Activated effector memory CD4-positive, alpha-beta T cell treated with Interleukin-2 at 50 U/mL for 16 hours (primary cell): ENCODE data around the gene COMMD10.

Experiments
- DNase-seq: peaks from one replicate; pipeline ENCODE4 v3.0.0-alpha.2; 2020

COMMD10 gene

DNA sequence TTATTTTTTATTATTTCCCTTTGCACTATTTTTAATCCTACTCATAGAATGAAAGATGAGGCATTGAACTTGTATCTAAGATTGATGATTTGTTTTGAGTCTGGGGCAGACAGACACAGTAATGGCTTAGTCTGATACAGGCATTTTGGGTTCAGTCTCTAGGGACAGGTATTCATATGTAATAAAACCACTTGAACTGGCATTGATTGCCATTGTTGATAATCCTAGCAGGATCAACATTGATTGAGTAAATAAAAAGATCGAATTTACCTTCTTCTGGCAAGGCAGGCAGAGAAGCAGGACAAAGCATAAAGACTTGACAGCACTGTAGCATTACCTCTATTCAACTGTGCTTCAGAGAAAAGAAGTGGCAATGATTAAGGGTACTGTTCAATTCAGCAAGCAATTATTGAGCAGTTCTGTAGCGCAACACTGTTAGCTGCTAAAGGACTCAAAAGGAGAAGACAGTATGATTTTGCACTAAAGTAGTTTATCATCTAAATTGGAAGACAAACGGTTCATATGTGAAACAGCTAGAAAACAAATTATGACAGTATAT lies 144.4 kb downstream of the COMMD10 start:
- no peak for DNase-seq

DNA sequence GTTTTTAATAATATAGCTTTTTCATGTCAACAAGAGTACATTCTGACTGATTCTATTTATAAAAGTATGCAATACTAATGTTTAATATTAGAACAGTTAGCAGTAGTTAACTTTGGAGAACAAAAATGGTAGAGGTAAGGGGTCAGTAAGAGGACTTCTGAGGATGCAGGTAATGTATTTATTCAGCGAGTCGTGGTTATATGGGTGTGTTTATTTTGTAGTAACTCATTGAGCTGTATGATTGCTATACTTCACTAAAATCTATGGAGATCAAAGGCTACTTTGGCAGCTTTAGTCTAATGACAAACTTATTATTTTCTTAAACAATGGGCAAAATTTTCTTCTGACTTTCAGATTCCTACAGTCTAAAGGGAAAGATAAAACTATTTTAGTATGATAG lies 146.5 kb downstream of the COMMD10 start:
- no peak for DNase-seq

DNA sequence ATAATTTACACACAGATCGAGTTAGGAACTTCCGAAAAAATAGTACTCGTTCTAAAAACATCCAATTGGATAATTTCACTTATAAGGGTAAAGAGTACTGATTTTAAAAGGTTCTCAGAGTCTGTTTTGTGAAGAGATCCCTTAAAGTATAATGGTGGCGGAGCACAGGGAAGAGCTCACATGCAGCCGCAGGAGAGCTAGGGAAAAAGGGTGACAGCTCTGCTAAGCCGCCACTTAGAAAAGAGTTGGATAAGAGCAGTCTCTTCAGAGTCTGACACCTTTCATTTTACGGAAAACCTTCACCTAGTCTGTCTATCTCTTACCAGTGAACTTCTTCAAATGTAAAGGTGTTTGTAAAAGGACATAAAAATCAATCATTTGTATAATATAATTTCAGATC lies 149.9 kb downstream of the COMMD10 start:
- no peak for DNase-seq

DNA sequence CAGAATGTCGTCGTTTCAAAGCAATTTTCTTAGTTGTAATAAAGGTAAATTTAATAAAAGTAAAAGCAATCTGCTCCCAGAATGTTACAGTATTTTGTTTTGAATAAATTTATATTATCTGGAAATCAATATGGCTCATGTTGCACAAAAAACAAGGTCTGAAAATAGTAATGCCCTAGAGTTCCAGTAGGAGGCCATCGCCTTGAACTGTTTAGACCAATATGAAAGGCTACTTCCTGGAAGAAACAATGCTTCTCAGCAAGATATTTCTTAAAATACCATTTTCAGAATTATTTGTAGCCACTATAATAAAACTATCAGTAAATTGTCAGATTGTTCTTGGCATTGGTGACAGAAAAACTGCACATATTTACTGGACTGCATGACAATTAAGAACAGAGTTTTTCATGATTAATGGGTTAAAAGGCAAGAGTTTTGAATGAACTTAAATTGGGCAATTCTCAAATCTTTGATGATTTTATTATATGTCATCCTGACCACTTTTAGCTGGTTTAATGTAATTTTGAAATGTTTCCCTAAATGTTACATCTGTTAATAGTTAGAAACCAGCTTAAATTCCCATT lies 153.2 kb downstream of the COMMD10 start:
- no peak for DNase-seq

DNA sequence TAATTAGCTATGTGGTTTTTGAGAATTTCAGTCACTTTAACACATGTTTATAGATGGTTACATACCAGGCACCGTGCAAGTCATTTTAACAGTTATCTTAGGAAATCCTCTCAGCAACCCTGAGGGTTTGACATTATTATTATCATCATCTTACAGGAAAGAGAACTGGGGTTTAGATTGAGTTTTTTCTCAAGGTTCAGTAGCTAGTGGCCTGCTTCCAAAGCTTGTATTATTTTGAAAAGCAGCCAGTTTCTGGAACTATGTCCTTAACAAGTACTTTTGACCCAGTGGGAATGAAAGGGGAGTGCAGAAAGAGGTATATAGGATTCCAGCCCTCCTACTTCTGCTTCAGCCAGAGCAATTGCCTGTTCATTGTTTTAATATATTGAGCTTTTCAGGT lies 157.5 kb downstream of the COMMD10 start:
- DNase-seq: no peak

DNA sequence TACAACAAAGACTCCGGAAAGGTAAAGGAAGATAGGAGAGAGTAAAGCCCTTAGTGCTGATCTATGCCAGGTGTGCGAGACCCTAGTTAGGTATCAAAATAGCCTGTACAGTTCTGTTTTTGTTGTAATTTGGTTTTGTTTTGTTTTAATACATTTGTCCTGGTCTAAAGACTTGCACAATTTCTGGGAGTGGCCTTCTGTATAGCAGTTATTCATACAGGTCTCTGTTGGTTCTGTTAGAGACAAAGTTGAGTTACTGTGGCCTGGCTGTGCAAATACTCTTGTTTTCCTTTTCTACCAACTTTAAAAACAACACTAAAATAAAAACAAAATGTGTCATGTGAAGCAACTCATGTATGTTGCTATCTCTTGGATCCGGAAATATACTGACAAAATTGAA lies 163.6 kb downstream of the COMMD10 start:
- DNase-seq: no peak

DNA sequence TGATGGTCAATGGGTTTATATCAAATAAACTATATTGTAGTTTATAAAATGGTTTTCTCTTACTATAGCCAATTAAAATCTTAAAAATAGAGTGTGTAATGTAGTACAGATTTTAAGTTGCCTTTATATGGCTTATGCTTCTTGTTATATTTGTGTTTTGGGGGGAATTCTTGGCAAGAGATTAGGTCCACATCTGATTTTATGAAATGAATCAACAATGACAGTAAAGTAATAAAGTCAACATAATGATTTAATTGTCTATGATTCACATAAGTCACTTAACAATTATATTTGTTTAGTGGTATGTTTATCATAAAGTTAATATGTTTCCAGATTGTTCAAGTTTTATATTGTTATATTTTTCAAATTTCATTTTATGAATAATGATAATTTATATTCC lies 164.8 kb downstream of the COMMD10 start:
- no peak for DNase-seq

DNA sequence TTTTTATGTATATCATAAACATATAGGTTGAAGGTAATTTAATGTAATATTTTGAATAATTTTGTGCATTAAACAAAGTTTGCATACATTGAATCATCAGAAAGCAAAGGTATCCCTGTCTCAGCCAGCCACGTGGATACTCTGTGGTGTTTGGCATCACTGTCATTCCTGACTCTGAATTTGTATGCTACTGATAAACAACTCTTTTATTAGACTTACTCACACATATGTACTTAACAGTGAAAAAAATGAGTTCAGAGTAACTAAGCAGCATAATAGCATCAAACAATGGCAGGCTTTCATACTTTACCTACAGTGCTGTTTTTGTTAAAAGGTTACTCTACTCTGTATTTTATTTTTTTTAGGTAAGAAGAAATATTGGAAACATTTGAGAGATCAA lies 171.9 kb downstream of the COMMD10 start:
- no peak for DNase-seq

DNA sequence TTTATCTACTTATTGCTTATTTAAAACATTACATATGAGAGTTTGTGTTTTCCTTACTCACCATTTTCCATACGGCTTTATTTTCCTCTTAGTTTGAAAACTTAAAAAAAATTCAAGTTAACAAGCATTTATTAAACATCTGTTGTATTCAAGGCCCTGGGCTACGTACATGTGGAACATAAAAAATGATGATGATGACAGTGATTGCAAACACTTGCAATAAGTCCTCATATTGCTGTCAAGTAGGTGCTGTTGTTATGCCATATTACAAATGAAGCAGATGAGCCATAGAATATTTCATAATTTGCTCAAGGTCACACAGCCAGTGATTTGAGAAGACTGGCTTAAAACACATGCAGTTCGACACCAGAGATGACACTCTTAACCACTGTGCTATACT lies 180.6 kb downstream of the COMMD10 start:
- no peak for DNase-seq

DNA sequence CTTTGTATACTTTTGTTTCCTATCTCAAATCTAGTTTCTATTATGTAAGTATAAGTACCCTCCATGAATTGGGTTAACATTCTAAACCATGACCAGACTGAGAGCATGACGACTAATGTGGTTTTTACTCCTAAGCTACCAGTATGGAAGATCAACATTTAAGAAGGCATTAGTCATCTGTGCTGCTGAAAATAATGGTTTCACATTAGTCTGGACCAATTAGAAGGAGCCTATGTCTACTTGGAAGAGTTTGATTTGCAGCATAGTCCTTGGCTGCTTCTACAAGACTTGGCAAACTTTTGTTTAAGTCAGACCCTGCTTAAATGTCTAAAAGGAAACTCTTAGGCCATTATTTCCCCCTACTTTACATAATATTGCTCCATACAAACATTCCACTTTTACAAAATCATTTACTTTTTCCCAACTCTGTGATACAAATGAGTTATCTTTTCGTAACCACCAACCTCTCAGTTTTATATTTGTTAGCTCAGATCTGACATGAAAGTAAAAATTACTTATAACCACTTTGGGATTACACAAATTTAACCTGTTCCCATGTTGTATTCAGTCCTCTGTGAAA lies 186.7 kb downstream of the COMMD10 start:
- no peak for DNase-seq

DNA sequence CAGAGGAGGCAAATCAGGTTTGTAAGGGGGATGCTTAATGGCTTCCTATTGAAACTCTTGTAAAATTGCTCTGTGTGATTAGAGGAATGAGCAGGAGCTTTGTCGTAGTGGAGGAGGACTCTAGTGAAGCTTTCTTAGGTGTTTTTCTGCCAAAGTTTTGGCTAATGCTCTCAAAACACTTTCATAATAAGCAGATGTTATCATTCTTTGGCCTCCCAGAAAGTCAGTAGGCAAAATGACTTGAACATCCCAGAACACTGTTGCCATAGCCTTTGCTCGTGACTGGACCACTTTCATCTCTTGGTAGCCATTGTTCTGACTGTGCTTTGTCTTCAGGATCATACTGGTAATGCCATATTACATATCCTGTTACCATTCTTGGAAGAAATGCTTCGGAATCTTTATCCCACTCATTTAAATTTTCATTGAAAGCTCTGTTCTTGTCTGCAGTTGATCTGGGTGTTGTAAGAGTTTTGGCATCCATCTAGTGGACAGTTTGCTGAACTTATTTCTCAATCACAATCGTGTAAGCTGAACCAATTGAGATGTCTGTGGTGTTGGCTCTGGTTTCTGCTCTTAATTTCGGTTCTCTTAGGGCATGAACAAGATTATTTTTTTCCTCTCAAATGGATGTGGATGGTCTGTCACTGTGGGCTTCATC lies 187.6 kb downstream of the COMMD10 start:
- no peak for DNase-seq

DNA sequence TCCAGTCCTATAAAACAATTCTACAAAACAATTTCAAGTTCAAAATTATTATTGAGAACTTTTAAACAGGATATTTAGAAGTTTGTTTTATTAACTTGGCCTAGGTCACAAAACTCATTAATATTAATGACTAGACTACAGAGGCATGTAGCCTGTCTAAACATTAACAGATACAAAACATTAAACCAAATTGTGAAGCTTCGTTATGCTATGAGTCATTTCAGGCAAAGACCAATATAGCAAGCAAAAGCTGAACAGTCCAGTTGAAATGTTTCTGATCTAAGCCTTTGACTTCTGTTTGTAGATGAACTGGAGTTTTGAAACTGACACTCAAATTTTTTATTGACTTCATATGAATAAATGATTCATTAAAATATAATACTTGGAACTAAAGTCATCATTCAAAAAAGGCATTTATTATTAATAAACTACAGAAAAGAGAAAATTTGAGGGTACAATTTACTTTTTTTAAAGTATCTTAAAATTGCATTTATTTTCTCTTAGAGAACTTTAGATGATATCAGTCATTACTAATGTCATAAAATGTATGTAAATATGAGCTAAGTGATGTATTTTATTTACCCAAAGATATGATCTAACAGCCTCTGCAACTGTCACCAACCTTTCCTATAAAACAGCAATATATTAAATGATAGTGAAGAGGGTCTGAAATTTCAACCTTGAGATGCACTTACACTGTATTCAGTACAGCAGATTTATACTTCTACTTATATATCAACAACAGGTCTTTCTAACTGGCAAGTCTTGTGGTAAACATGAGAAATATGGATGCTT lies 188.8 kb downstream of the COMMD10 start:
- no peak for DNase-seq

DNA sequence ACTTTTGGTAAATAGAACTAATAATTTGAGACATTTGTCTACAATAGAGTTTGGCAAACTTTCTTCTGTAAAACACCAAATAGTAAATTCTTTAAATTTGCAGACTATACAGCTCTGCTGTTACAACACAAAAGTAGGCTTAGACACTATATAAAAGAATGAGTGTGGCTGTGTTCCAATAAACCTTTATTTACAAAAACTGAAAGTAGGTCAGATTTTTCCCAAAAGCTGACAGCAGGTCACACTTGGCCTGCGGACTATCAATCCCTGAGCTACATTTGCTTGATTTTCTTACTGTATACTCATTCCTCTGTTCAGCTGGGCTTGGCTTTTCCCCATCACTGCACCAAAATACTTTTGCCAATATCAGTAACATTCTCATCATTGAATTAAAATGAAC lies 189.4 kb downstream of the COMMD10 start:
- no peak for DNase-seq

DNA sequence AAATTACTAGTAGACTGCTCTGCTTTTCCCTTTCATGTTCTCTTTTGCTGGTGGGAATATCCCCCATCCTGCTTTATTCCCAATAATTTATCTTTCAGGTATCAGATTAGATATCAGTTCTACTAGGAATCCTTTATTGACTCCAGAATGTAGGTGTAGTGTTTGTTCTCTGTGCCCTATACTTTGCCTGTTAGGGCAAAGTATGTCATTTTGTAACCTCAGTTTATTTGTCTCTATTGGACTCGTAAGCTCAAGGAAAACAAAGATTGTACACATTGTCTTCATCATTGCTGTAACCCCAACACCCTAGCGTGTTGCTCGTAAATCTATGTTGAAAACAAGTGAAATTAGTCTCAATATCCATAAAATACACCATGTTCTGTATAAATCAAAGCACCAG lies 190.5 kb downstream of the COMMD10 start:
- DNase-seq: no peak

DNA sequence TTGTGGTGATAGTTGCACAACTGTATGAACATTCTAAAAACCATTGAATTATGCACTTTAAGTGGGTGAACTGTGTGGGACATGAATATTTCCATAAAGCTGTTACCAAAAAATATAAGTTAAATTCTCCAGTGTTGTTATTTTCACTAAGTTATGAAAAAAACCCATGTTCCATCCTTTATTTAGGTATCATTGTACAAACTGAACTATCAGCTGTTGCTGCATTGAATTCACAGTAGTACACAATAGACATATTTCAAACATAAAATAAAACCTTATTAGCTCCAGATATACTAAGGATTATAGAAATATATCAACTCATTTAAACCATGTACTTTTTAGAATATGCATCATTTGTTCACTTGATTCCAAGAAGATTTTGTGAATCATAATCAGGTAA lies 192.1 kb downstream of the COMMD10 start:
- no peak for DNase-seq

DNA sequence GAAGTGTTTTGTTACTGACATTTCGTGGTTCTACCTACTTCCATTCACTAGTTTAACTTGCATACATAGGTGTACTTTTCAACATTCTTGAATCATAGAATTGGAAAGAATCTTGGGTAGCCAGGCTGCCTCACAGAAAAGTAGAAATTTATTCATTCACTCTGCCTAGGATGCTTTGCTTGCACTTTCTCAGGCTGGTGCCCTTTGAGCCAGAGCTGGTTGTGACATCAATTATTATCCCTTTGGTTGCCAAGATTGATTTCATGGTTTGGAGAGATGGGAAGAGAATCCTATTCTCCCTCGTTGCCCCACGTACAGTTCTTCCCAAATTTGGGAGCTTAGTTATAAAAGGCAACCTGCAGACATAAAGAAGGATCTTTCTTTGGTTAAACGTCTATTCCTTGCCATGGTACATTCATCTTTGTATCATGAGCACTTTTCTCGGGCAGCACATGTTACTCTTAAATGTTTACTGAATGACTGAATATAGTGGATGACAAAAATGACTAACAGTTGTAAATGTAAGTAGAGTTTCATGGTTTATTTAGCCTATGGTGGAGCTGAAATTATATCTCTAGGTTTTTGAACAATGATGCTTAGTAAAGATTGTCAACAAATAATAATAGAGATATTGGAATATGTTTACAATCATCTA lies 195.5 kb downstream of the COMMD10 start:
- no peak for DNase-seq

DNA sequence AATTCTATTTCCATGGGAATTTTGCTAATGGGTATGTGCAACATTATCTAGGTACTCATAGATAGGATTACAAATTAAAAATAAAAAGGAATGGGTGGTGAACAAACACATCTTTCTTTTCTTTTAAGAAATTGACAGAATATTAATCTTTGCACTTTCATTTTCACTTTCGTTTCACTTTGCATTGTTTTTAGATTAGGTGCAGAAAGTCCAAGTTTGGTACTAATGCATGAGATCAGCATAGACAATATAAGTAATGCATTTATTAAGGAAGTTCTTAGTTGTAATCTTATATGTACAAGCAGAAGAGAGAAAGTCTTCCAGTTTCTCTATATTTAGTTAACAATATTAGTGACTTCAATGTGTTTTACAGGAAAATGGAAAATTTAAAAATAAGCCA lies 196.5 kb downstream of the COMMD10 start:
- DNase-seq: no peak

DNA sequence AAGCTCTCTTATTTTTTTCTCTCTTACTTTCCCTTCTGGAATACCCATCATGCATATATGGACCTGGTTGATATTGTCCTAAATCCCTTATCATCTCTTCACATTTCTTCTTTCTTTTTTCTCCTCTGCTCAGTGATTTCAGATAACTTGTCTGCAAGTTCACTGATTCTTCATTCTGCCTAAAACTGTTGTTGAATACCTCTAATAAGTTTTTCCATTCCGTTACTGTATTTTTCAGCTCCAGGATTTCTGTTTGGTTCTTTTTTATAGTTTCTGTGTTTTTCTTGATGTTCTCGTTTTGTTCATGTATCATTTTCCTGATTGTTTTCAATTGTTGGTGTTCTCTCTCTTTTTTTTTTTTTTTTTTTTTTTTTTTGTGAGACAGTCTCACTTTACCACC lies 203.7 kb downstream of the COMMD10 start:
- no peak for DNase-seq

DNA sequence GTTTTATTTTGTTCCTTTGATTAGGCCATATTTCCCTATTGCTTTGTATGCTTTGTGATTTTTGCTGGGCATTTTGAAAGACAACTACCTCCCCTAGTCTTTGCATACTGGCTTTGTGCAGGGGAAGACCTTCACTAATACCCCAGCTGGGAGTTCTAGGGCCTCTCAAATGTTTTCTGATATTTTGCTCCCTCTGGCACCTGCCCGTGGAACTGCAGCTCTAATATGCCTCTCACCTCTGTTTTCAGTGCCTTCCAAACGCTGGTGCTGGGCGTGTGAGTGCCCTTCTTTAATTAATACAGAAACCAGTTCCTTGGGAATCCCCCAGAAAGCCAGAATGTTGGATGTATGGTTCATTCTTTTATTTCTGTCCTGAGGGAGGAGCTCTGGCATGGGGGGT lies 204.5 kb downstream of the COMMD10 start:
- no peak for DNase-seq

DNA sequence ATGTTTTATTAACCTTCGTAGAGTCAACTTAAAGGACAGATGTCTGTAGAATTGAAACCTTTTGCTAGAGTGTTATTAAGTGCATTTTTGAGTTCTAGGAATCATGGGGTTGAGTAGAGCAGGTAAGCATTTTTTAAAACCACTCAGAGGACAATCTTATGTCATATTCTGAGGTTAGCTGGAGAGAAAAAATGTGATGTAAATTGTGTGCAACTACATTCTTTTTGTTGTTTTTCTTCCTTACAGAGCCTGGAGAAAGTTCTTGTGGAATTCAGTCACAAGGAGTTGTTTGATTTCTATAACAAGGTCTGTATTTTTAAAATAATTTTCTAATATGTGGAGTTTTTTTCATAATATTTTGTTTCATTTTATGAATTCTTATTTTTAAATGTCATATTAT lies 206.4 kb downstream of the COMMD10 start:
- no peak for DNase-seq

DNA sequence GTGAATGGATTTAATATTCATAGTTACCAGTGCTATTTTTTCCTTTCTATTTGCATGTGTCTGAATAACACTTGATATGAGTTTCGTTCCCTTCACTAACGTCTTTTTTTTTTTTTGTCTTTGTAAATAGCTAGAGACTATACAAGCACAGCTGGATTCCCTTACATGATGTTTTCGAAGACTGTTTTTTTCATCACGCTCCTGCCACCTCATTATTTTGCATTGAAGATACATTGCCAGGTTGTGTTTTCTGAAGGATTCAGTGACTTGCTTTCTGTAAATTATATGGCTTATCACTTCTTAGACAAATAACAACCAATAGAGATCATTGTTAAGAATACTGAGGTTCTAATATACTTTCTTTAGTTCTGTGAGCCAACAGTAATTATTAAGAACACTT lies 207.5 kb downstream of the COMMD10 start:
- no peak for DNase-seq

DNA sequence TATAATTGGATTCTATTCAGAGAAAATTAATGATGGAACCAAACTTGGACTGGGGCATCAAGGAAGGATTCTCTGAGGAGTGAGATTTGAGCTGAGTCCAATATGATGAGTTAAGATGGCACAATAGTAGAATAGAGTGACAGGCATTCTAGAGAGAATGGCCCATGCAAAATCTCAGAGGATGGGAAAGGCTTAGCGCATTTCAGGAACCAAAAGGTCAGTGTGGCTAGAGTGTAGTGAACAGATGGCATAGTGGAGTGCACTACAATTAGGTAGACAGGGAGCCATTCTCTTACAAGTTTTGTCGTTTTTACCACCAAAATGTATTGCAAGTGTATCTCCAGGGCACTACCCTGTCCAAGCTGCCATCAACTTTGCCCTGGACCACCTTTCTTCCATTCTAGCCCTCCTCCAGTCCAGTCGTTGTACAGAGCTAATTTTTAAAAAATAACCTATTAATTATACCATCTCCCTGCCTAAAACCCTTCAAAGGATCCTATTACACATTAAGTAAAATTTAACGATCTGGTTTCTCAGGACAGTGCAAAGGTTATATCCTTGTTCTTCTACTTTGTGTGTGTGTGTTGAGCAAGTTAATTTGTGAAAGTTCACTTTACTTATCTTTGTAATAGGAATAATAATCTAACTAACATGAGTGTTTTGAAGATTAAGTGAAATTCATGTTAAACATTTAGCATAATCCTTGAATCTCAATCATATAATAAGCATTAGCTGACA lies 211.7 kb downstream of the COMMD10 start:
- DNase-seq: no peak
